ENCODE results near the gene MINDY3. TPM values are rescaled to one million over a fixed set of nuclear protein-coding genes. Genes with fewer than 3 reads are reported as not detected.

Gene MINDY3
- polyA plus RNA-seq, 4 donors, result 11.1 to 26.7 (median 15.5) TPM

DNA sequence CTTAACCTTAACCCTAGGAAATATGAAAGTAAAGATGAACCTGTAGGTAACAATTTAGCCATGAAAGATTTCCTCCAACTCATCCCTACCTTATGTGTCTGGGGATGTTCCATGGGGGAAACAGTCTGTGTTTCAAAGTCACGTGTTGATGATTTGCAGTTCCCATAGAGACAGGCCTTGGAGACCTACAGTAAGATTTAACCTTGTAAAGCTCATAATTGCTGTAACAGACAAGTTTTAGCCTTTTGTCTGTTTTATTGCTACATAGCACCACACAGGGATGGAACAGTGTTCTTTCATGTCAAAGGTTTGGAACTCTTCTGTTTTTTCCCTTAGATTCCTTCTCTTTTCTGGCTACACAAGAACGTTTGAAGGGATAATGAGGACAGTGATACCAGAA is 105.4 kb downstream of the MINDY3 start:
- no peak for FAIRE-seq
- WGBS, 3 donors, result 32 to 54% (median 34%) methylated on average over 2 of the region's 2 CpGs

GRCh38 chr10:15751046-15751445 is 109.3 kb downstream of the MINDY3 start:
- H3K27me3 ChIP-seq (ENCODE audit: control insufficient read depth in 3 of 3, insufficient read depth in 3 of 3, low read length in 3 of 3), result no peaks in the 10 kb centered on the region
- no peaks in the 10 kb centered on the region for H3K9me3 ChIP-seq (ENCODE audit: control insufficient read depth in 2 of 2, insufficient read depth in 1 of 2, low read depth in 1 of 2, low read length in 1 of 2)
- 70 to 88% (median 79%) methylated on average over 5 of the region's 5 CpGs for WGBS, 3 donors
- FAIRE-seq (no peak), DNase-seq (no peak)
- H3K4me1 ChIP-seq (ENCODE audit: control insufficient read depth in 3 of 3, insufficient read depth in 2 of 3, low read depth in 1 of 3, low read length in 2 of 3), result no peaks in the 10 kb centered on the region
- H3K4me3 ChIP-seq (ENCODE audit: low read depth in 1 of 3, low read length in 3 of 3), result no peak overlapping the region
- no peak overlapping the region for H3K27ac ChIP-seq (ENCODE audit: low read depth in 1 of 3, low read length in 2 of 3)
- H3K36me3 ChIP-seq (ENCODE audit: control insufficient read depth in 3 of 3, insufficient read depth in 2 of 3, low read depth in 1 of 3, low read length in 3 of 3), result no peaks in the 10 kb centered on the region

More for the DNA sequence above, 105.4 kb downstream of the MINDY3 start:
- Histone ChIP-seq H3K4me1 (ENCODE audit: control insufficient read depth in 3 of 3, insufficient read depth in 2 of 3, low read depth in 1 of 3, low read length in 2 of 3) (no peaks in the 10 kb centered on the region), H3K4me3 (ENCODE audit: low read depth in 1 of 3, low read length in 3 of 3) (no peak overlapping the region), H3K36me3 (ENCODE audit: control insufficient read depth in 3 of 3, insufficient read depth in 2 of 3, low read depth in 1 of 3, low read length in 3 of 3) (no peaks in the 10 kb centered on the region), H3K27ac (ENCODE audit: low read depth in 1 of 3, low read length in 2 of 3) (no peak overlapping the region), H3K9me3 (ENCODE audit: control insufficient read depth in 2 of 2, insufficient read depth in 1 of 2, low read depth in 1 of 2, low read length in 1 of 2) (no peaks in the 10 kb centered on the region), H3K27me3 (ENCODE audit: control insufficient read depth in 3 of 3, insufficient read depth in 3 of 3, low read length in 3 of 3) (no peaks in the 10 kb centered on the region)
- no peak for DNase-seq

- 31 to 45% (median 37%) methylated on average over 3 of the region's 3 CpGs for WGBS, 3 donors
- H3K36me3 ChIP-seq (ENCODE audit: control insufficient read depth in 3 of 3, insufficient read depth in 2 of 3, low read depth in 1 of 3, low read length in 3 of 3), result no peaks in the 10 kb centered on the region
- no peak for FAIRE-seq
- no peak overlapping the region for H3K27ac ChIP-seq (ENCODE audit: low read depth in 1 of 3, low read length in 2 of 3)
- no peaks in the 10 kb centered on the region for H3K4me1 ChIP-seq (ENCODE audit: control insufficient read depth in 3 of 3, insufficient read depth in 2 of 3, low read depth in 1 of 3, low read length in 2 of 3)
- H3K9me3 ChIP-seq (ENCODE audit: control insufficient read depth in 2 of 2, insufficient read depth in 1 of 2, low read depth in 1 of 2, low read length in 1 of 2), result no peaks in the 10 kb centered on the region
- no peaks in the 10 kb centered on the region for H3K27me3 ChIP-seq (ENCODE audit: control insufficient read depth in 3 of 3, insufficient read depth in 3 of 3, low read length in 3 of 3)
- H3K4me3 ChIP-seq (ENCODE audit: low read depth in 1 of 3, low read length in 3 of 3), result no peak overlapping the region
- no peak for DNase-seq
Observed at GRCh38 chr10:15748126-15748525, 112.2 kb downstream of the MINDY3 start.

DNA sequence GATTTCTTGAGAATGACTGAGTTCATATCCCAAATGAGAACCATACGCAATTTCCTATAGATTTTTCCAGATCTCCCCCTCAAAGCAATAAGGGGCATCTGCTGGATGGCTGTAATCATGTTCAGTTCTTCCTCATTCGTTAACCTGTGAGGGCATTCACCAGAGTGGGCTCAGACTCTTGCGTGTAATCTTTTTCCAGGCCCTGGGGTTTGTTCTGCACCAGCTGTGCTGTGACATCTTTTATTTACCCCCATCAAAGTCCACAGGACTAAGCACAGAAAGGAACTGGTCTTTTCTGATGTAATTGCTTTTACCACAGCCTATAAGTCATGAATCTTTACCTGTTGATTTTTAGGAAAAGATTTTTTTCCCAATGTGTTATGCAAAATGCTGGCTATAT is 112.7 kb downstream of the MINDY3 start:
- DNase-seq (no peak), FAIRE-seq (no peak)
- no peaks in the 10 kb centered on the region for H3K36me3 ChIP-seq (ENCODE audit: control insufficient read depth in 3 of 3, insufficient read depth in 2 of 3, low read depth in 1 of 3, low read length in 3 of 3)
- no peak overlapping the region for H3K4me3 ChIP-seq (ENCODE audit: low read depth in 1 of 3, low read length in 3 of 3)
- no peaks in the 10 kb centered on the region for H3K4me1 ChIP-seq (ENCODE audit: control insufficient read depth in 3 of 3, insufficient read depth in 2 of 3, low read depth in 1 of 3, low read length in 2 of 3)
- H3K27ac ChIP-seq (ENCODE audit: low read depth in 1 of 3, low read length in 2 of 3), result peak overlapping the region in 1 of 3 donors; percentile 32
- H3K9me3 ChIP-seq (ENCODE audit: control insufficient read depth in 2 of 2, insufficient read depth in 1 of 2, low read depth in 1 of 2, low read length in 1 of 2), result no peaks in the 10 kb centered on the region
- 56 to 76% (median 71%) methylated on average over 3 of the region's 3 CpGs for WGBS, 3 donors
- H3K27me3 ChIP-seq (ENCODE audit: control insufficient read depth in 3 of 3, insufficient read depth in 3 of 3, low read length in 3 of 3), result no peaks in the 10 kb centered on the region

GRCh38 chr10:15745751-15746150 is 114.6 kb downstream of the MINDY3 start:
- H3K27ac ChIP-seq (ENCODE audit: low read depth in 1 of 3, low read length in 2 of 3), result no peak overlapping the region
- H3K4me3 ChIP-seq (ENCODE audit: low read depth in 1 of 3, low read length in 3 of 3), result no peak overlapping the region
- H3K9me3 ChIP-seq (ENCODE audit: control insufficient read depth in 2 of 2, insufficient read depth in 1 of 2, low read depth in 1 of 2, low read length in 1 of 2), result no peaks in the 10 kb centered on the region
- no peaks in the 10 kb centered on the region for H3K27me3 ChIP-seq (ENCODE audit: control insufficient read depth in 3 of 3, insufficient read depth in 3 of 3, low read length in 3 of 3)
- FAIRE-seq, result no peak
- peak in 1 of 2 donors; percentile 13 for DNase-seq
- no peaks in the 10 kb centered on the region for H3K36me3 ChIP-seq (ENCODE audit: control insufficient read depth in 3 of 3, insufficient read depth in 2 of 3, low read depth in 1 of 3, low read length in 3 of 3)
- WGBS, 3 donors, result 73 to 88% (median 75%) methylated on average over 1 of the region's 1 CpG
- no peaks in the 10 kb centered on the region for H3K4me1 ChIP-seq (ENCODE audit: control insufficient read depth in 3 of 3, insufficient read depth in 2 of 3, low read depth in 1 of 3, low read length in 2 of 3)

DNA sequence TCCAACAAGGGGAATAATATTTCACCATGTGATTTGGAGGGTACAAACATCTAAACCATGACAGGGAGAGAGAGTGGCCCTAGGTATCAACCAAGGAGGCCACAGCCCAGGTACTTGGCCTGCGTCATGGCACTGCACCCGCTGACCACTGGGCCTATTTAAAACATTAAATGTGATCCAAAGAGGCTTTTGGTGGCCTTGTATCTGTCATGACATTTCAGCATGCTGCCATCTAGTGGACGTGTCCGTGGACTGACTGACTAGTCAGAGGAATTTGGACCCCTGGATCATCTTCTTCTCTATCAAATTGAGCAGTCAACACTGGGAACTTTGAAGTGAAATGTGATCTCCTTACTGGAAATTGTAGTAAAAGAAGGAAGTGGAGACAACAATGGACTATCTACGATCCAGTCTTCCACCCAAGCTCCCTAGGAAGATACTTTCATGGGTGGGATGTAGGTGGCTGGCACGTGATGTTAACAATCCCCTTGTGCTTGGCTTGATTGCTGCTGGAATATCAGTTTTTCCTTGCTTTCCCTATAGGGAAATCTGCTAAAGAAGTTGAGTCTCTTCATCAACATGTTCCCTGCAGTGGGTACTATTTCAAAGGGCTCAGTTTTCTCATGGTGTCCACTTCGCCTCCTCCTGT is 116.0 kb downstream of the MINDY3 start:
- Histone ChIP-seq H3K4me3 (ENCODE audit: low read depth in 1 of 3, low read length in 3 of 3) (no peak overlapping the region), H3K4me1 (ENCODE audit: control insufficient read depth in 3 of 3, insufficient read depth in 2 of 3, low read depth in 1 of 3, low read length in 2 of 3) (no peaks in the 10 kb centered on the region), H3K27ac (ENCODE audit: low read depth in 1 of 3, low read length in 2 of 3) (no peak overlapping the region), H3K36me3 (ENCODE audit: control insufficient read depth in 3 of 3, insufficient read depth in 2 of 3, low read depth in 1 of 3, low read length in 3 of 3) (no peaks in the 10 kb centered on the region), H3K9me3 (ENCODE audit: control insufficient read depth in 2 of 2, insufficient read depth in 1 of 2, low read depth in 1 of 2, low read length in 1 of 2) (no peaks in the 10 kb centered on the region), H3K27me3 (ENCODE audit: control insufficient read depth in 3 of 3, insufficient read depth in 3 of 3, low read length in 3 of 3) (no peaks in the 10 kb centered on the region)
- no peak for FAIRE-seq
- DNase-seq, result peak; percentile 35 to 44
- 28 to 49% (median 33%) methylated on average over 7 of the region's 7 CpGs for WGBS, 3 donors

- H3K4me1 ChIP-seq (ENCODE audit: control insufficient read depth in 3 of 3, insufficient read depth in 2 of 3, low read depth in 1 of 3, low read length in 2 of 3), result no peaks in the 10 kb centered on the region
- H3K9me3 ChIP-seq (ENCODE audit: control insufficient read depth in 2 of 2, insufficient read depth in 1 of 2, low read depth in 1 of 2, low read length in 1 of 2), result no peaks in the 10 kb centered on the region
- H3K27ac ChIP-seq (ENCODE audit: low read depth in 1 of 3, low read length in 2 of 3), result no peak overlapping the region
- WGBS, 3 donors, result 70 to 90% (median 77%) methylated on average over 2 of the region's 2 CpGs
- no peaks in the 10 kb centered on the region for H3K36me3 ChIP-seq (ENCODE audit: control insufficient read depth in 3 of 3, insufficient read depth in 2 of 3, low read depth in 1 of 3, low read length in 3 of 3)
- no peaks in the 10 kb centered on the region for H3K27me3 ChIP-seq (ENCODE audit: control insufficient read depth in 3 of 3, insufficient read depth in 3 of 3, low read length in 3 of 3)
- H3K4me3 ChIP-seq (ENCODE audit: low read depth in 1 of 3, low read length in 3 of 3), result no peak overlapping the region
- no peak for FAIRE-seq
- DNase-seq, result no peak
Observed at GRCh38 chr10:15743443-15743842, 116.9 kb downstream of the MINDY3 start.

GRCh38 chr10:15742836-15743235 is 117.5 kb downstream of the MINDY3 start:
- no peak overlapping the region for H3K4me3 ChIP-seq (ENCODE audit: low read depth in 1 of 3, low read length in 3 of 3)
- H3K27me3 ChIP-seq (ENCODE audit: control insufficient read depth in 3 of 3, insufficient read depth in 3 of 3, low read length in 3 of 3), result no peaks in the 10 kb centered on the region
- DNase-seq (no peak), FAIRE-seq (no peak)
- H3K36me3 ChIP-seq (ENCODE audit: control insufficient read depth in 3 of 3, insufficient read depth in 2 of 3, low read depth in 1 of 3, low read length in 3 of 3), result no peaks in the 10 kb centered on the region
- whole genome bisulfite sequencing, 3 donors, result 83 to 89% (median 88%) methylated on average over 3 of the region's 3 CpGs
- no peak overlapping the region for H3K27ac ChIP-seq (ENCODE audit: low read depth in 1 of 3, low read length in 2 of 3)
- no peaks in the 10 kb centered on the region for H3K9me3 ChIP-seq (ENCODE audit: control insufficient read depth in 2 of 2, insufficient read depth in 1 of 2, low read depth in 1 of 2, low read length in 1 of 2)
- no peaks in the 10 kb centered on the region for H3K4me1 ChIP-seq (ENCODE audit: control insufficient read depth in 3 of 3, insufficient read depth in 2 of 3, low read depth in 1 of 3, low read length in 2 of 3)

GRCh38 chr10:15742102-15742501 is 118.2 kb downstream of the MINDY3 start:
- FAIRE-seq (no peak), DNase-seq (no peak)
- 51 to 62% (median 51%) methylated on average over 5 of the region's 5 CpGs for WGBS, 3 donors
- Histone ChIP-seq H3K36me3 (ENCODE audit: control insufficient read depth in 3 of 3, insufficient read depth in 2 of 3, low read depth in 1 of 3, low read length in 3 of 3) (no peaks in the 10 kb centered on the region), H3K4me1 (ENCODE audit: control insufficient read depth in 3 of 3, insufficient read depth in 2 of 3, low read depth in 1 of 3, low read length in 2 of 3) (no peaks in the 10 kb centered on the region), H3K4me3 (ENCODE audit: low read depth in 1 of 3, low read length in 3 of 3) (no peak overlapping the region), H3K9me3 (ENCODE audit: control insufficient read depth in 2 of 2, insufficient read depth in 1 of 2, low read depth in 1 of 2, low read length in 1 of 2) (no peaks in the 10 kb centered on the region), H3K27ac (ENCODE audit: low read depth in 1 of 3, low read length in 2 of 3) (no peak overlapping the region), H3K27me3 (ENCODE audit: control insufficient read depth in 3 of 3, insufficient read depth in 3 of 3, low read length in 3 of 3) (no peaks in the 10 kb centered on the region)

All from small intestine (tissue), 7 donors.